ENCODE measurements around the gene TBC1D22A. TPM values are rescaled to one million over a fixed set of nuclear protein-coding genes. Genes with fewer than 3 reads are reported as not detected.

The TBC1D22A gene
- total RNA-seq, 2 donors from 2014 or later = 21.5 to 23.1 TPM

DNA sequence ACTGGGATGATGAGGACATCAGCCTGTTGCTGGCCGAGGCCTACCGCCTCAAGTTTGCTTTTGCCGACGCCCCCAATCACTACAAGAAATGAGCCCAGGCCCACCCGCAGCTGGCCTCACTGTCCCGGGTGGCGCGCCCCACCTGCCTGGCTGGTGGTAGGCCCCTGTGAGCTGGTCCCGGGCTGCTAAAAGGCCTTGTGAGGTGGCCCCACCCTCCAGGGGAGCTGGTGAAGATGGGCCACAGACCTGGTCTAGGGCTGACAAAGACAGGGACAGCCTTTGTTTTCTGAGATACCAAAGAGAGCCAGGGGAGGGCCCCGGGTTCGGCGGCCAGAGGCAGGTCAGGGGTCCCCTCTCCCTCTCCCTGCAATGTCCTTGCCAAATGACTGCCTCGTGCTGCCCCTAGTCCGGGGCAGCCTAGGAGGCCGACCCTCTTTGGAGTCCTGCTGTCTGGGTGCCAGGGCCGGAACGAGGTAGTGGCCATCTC, 411.1 kb downstream of the TBC1D22A start:
- TF ChIP-seq POLR2A (IDR thresholded peaks at IDR 0.05) = no peak
- TF ChIP-seq, protein P1, sequence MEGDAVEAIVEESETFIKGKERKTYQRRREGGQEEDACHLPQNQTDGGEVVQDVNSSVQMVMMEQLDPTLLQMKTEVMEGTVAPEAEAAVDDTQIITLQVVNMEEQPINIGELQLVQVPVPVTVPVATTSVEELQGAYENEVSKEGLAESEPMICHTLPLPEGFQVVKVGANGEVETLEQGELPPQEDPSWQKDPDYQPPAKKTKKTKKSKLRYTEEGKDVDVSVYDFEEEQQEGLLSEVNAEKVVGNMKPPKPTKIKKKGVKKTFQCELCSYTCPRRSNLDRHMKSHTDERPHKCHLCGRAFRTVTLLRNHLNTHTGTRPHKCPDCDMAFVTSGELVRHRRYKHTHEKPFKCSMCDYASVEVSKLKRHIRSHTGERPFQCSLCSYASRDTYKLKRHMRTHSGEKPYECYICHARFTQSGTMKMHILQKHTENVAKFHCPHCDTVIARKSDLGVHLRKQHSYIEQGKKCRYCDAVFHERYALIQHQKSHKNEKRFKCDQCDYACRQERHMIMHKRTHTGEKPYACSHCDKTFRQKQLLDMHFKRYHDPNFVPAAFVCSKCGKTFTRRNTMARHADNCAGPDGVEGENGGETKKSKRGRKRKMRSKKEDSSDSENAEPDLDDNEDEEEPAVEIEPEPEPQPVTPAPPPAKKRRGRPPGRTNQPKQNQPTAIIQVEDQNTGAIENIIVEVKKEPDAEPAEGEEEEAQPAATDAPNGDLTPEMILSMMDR (IDR thresholded peaks at IDR 0.05) = no peak
- no peaks in the 10 kb centered on the region for H3K9me3 ChIP-seq
- H3K4me1 ChIP-seq = no peaks in the 10 kb centered on the region
- no peak overlapping the region for H3K4me3 ChIP-seq
- intact Hi-C loops (cut with DNase I) = no loop called here
- H3K27ac ChIP-seq = no peak overlapping the region
- no peaks in the 10 kb centered on the region for H3K36me3 ChIP-seq (replicated peaks in 1 of 2; ENCODE audit: insufficient read depth in 1 of 2, low read depth in 2 of 2)
- no peak for ATAC-seq
- H3K27me3 ChIP-seq = no peaks in the 10 kb centered on the region
- DNase-seq = peak in 3 of 4 donors; percentile 1 to 8 (median 8)
- WGBS, 2 donors = 86 to 97% methylated on average over 11 to 17 of the region's 17 CpGs

- H3K36me3 ChIP-seq (replicated peaks in 1 of 2; ENCODE audit: insufficient read depth in 1 of 2, low read depth in 2 of 2) = no peaks in the 10 kb centered on the region
- H3K4me1 ChIP-seq = no peaks in the 10 kb centered on the region
- ATAC-seq (no peak), DNase-seq (no peak)
- TF ChIP-seq POLR2A (IDR thresholded peaks at IDR 0.05) = no peak
- TF ChIP-seq, protein P1 (IDR thresholded peaks at IDR 0.05) = no peak
- no peak overlapping the region for H3K27ac ChIP-seq
- no peaks in the 10 kb centered on the region for H3K9me3 ChIP-seq
- no peak overlapping the region for H3K4me3 ChIP-seq
- WGBS, 2 donors = 94 to 95% methylated on average over 12 to 17 of the region's 21 CpGs
- H3K27me3 ChIP-seq = no peaks in the 10 kb centered on the region
- intact Hi-C loops (cut with DNase I) = no loop called here
These were observed 411.6 kb downstream of the TBC1D22A start for GRCh38 chr22:47174096-47174495.

GRCh38 chr22:47174671-47175112, 412.2 kb downstream of the TBC1D22A start:
- TF ChIP-seq POLR2A (IDR thresholded peaks at IDR 0.05) = no peak
- peak; percentile 18 for ATAC-seq
- Histone ChIP-seq H3K4me1 (no peaks in the 10 kb centered on the region), H3K27me3 (no peaks in the 10 kb centered on the region), H3K27ac (no peak overlapping the region), H3K4me3 (no peak overlapping the region), H3K9me3 (no peaks in the 10 kb centered on the region), H3K36me3 (replicated peaks in 1 of 2; ENCODE audit: insufficient read depth in 1 of 2, low read depth in 2 of 2) (no peaks in the 10 kb centered on the region)
- intact Hi-C loops (cut with DNase I) = no loop called here
- DNase-seq = peak in 3 of 4 donors; percentile 1 to 9 (median 4)
- 79 to 92% methylated on average over 7 to 10 of the region's 14 CpGs for WGBS, 2 donors

DNA sequence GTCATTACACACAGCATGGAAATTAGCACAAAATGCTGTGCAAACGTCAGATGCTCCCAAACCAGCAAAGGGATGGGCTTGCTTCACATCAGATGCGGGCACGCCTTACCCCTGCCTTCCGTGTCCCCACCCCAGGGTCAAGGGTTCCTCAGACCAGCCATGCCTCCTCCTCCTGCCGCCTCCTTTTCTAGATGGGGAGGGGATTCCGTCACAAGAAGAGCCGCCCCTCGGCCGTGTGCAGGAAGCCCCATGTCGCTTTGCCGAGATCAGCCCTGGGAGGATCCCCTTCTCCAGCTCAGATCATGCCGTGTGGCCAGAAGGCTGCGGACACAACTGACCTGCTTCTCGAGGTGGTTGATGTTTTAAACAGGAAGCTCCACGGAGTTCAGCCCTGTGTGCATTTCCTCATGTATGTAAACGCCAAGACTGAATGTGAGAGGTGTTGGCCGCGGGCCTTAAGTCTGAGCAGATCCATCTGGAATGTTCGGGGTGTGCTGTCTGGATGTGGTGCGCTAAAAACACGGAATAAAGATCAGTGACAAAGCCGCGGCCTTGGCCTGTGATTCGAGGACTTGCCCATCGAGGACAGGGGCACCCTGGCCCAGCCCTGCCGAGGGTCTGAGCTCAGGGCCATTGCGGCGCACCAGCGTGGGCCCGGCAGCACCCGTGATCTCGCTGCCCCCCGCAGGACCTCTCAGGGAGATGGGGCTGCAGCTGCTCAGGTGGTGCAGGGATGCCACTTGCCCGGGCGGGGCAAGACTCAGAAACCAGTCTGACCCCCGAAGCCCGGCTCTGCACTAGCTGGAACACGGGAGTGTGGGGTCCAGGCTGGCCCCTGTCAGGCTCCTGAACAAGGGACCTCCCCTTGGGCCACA, 412.9 kb downstream of the TBC1D22A start:
- Histone ChIP-seq H3K27ac (no peak overlapping the region), H3K4me3 (no peak overlapping the region), H3K27me3 (no peaks in the 10 kb centered on the region), H3K9me3 (no peaks in the 10 kb centered on the region), H3K36me3 (replicated peaks in 1 of 2; ENCODE audit: insufficient read depth in 1 of 2, low read depth in 2 of 2) (no peaks in the 10 kb centered on the region), H3K4me1 (no peaks in the 10 kb centered on the region)
- DNase-seq = peak in 3 of 4 donors; percentile 6 to 16 (median 9)
- intact Hi-C loops (cut with DNase I) = no loop called here
- TF ChIP-seq, protein P1 (IDR thresholded peaks at IDR 0.05) = no peak
- TF ChIP-seq POLR2A (IDR thresholded peaks at IDR 0.05) = no peak
- 86 to 91% methylated on average over 28 to 34 of the region's 38 CpGs for WGBS, 2 donors
- ATAC-seq = peak; percentile 21

GRCh38 chr22:47176026-47176389, 413.6 kb downstream of the TBC1D22A start:
- WGBS, 2 donors = 70 to 90% methylated on average over 2 to 8 of the region's 9 CpGs
- Histone ChIP-seq H3K4me1 (no peaks in the 10 kb centered on the region), H3K27ac (no peak overlapping the region), H3K36me3 (replicated peaks in 1 of 2; ENCODE audit: insufficient read depth in 1 of 2, low read depth in 2 of 2) (no peaks in the 10 kb centered on the region), H3K27me3 (no peaks in the 10 kb centered on the region), H3K9me3 (no peaks in the 10 kb centered on the region), H3K4me3 (no peak overlapping the region)
- TF ChIP-seq, protein P1 (IDR thresholded peaks at IDR 0.05) = no peak
- no peak for TF ChIP-seq POLR2A (IDR thresholded peaks at IDR 0.05)
- ATAC-seq (no peak), DNase-seq (peak; percentile 1 to 11 (median 6))
- intact Hi-C loops (cut with DNase I) = no loop called here
